ENCODE results near the gene TOP3B.

- no peak for TF ChIP-seq POLR2A (IDR thresholded peaks at IDR 0.05; ENCODE audit: low read depth)
- no peak for TF ChIP-seq CTCF (IDR thresholded peaks at IDR 0.05)
- no peak for TF ChIP-seq POLR2AphosphoS5 (IDR thresholded peaks at IDR 0.05)
Measured at GRCh38 chr22:21971858-21972275, 10.7 kb downstream of the TOP3B start.

Data from esophagus muscularis mucosa (tissue), 3 donors.